Liver (tissue), 3 donors: Measurements from ENCODE around the gene ZNF487.

Source experiments
- CTCF ChIP-seq: fragments of 150-350 bp; IDR thresholded peaks from 2 replicates; pipeline ENCODE4 v1.5.1; 2017; ENCODE audit warnings: improper control_type of control experiment, low read depth, low read length; ENCODE audit not compliant: missing input control
- EGR1 ChIP-seq, 2 donors: IDR thresholded peaks; 2 replicates each; pipeline ENCODE4 v1.6.1; 2016 to 2018; ENCODE audit warnings: antibody characterized with exemption in 2 of 2, low read depth in 2 of 2
- donor health status: healthy.
- donor health status: healthy.

DNA sequence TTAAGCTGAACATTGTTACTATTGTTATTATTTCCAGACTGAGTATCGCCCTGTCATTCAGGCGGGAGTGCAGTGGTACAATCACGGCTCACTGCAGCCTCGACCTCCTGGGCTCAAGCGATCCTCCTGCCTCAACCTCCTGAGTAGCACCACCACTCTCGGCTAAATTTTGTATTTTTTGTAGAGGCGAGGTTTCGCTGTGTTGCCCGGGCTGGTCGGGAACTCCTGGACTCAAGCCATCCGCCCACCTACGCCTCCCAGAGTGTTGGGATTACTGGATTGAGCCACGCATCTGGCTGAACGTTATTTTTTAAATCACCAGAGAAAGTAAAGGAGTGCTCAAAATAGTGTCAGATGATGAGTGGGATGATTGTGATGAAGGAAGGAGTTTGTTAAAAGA, 26.6 kb upstream of the ZNF487 start:
- TF ChIP-seq CTCF = no peak
- TF ChIP-seq EGR1 (IDR thresholded peaks at IDR 0.05; ENCODE audit: low read depth in 2 of 2) = no peak
